Activated T-helper 1 cell treated with Interleukin-2 at 50 U/mL for 16 hours (primary cell): Measurements from ENCODE around the gene TFF1.

ENCODE experiments used
- DNase-seq: peaks from one replicate; pipeline ENCODE4 v3.0.0-alpha.2; 2020; ENCODE audit warnings: low read depth

Gene TFF1

GRCh38 chr21:42398436-42399028 lies 32.2 kb upstream of the TFF1 start:
- no peak for DNase-seq

- no peak for DNase-seq
Observed at GRCh38 chr21:42397746-42398394, 31.5 kb upstream of the TFF1 start.

GRCh38 chr21:42396799-42397745 lies 30.7 kb upstream of the TFF1 start:
- no peak for DNase-seq

- DNase-seq = no peak
Observed at GRCh38 chr21:42395905-42396651, 29.7 kb upstream of the TFF1 start, which contains the start of gene TMPRSS3. TMPRSS3 (minus strand) TSS chr21:42396052; CDS start chr21:42395417, 635 bp downstream.

- no peak for DNase-seq
Observed at GRCh38 chr21:42395302-42395701, 29.0 kb upstream of the TFF1 start.

GRCh38 chr21:42393443-42393950 lies 27.2 kb upstream of the TFF1 start:
- DNase-seq = no peak

- no peak for DNase-seq
Observed at GRCh38 chr21:42392731-42393442, 26.6 kb upstream of the TFF1 start.

- no peak for DNase-seq
Observed at GRCh38 chr21:42391297-42391696, 25.0 kb upstream of the TFF1 start.

- no peak for DNase-seq
Observed at GRCh38 chr21:42390696-42391095, 24.4 kb upstream of the TFF1 start.

GRCh38 chr21:42390193-42390592 lies 23.9 kb upstream of the TFF1 start:
- DNase-seq = no peak

- DNase-seq = no peak
Observed at GRCh38 chr21:42389449-42389835, 23.1 kb upstream of the TFF1 start.

- DNase-seq = no peak
Observed at GRCh38 chr21:42388740-42389448, 22.6 kb upstream of the TFF1 start.

GRCh38 chr21:42387843-42388340 lies 21.6 kb upstream of the TFF1 start:
- no peak for DNase-seq

- DNase-seq = no peak
Observed at GRCh38 chr21:42387164-42387563, 20.8 kb upstream of the TFF1 start.

- DNase-seq = no peak
Observed at GRCh38 chr21:42386034-42386591, 19.8 kb upstream of the TFF1 start.

- DNase-seq = no peak
Observed at GRCh38 chr21:42385619-42386018, 19.3 kb upstream of the TFF1 start.

GRCh38 chr21:42384989-42385388 lies 18.7 kb upstream of the TFF1 start:
- no peak for DNase-seq

GRCh38 chr21:42384156-42384945 lies 18.0 kb upstream of the TFF1 start:
- DNase-seq = no peak

GRCh38 chr21:42383331-42383730 lies 17.0 kb upstream of the TFF1 start:
- no peak for DNase-seq
